ENCODE data around the gene TMEM37. TPM values are rescaled to one million over a fixed set of nuclear protein-coding genes. Genes with fewer than 3 reads are reported as not detected.

The TMEM37 gene
- total and polyA plus RNA-seq, 2 of the 13 experiments (the other 11 are each of a cell fraction or from before 2014, with no cell fraction given) = 37.7 to 115 TPM

- TF ChIP-seq ZNF646 (CRISPR knock-in tag; IDR thresholded peaks at IDR 0.05) (no peak), ZFX (CRISPR knock-in tag; IDR thresholded peaks at IDR 0.05; ENCODE audit: low read depth) (0 out of 2 replicates have a peak, but pooled peaks have one; percentile 23), ZZZ3 (CRISPR knock-in tag; IDR thresholded peaks at IDR 0.05; ENCODE audit: borderline replicate concordance) (no peak), AKAP8 (CRISPR knock-in tag; IDR thresholded peaks at IDR 0.05) (no peak), PHF21A (CRISPR knock-in tag; IDR thresholded peaks at IDR 0.05) (no peak), ZNF772 (CRISPR knock-in tag; IDR thresholded peaks at IDR 0.05) (no peak), ZMAT3 (CRISPR knock-in tag; conservative IDR thresholded peaks at IDR 0.05) (0 out of 2 replicates have a peak, but pooled peaks have one; percentile 47)
These were observed 8.8 kb downstream of the TMEM37 start (continued) for GRCh38 chr2:119440501-119440870.

All from HepG2 (cell line).